ENCODE data around the gene HIPK2. TPM values are rescaled to one million over a fixed set of nuclear protein-coding genes. Genes with fewer than 3 reads are reported as not detected.

The HIPK2 gene
- total RNA-seq, 2 donors from 2014 or later, result 95.1 to 125 TPM

- Histone ChIP-seq H3K27ac (ENCODE audit: low read depth, low read length) (no peak overlapping the region), H3K9me3 (ENCODE audit: control insufficient read depth, low read length) (peaks cover 12% of the 10 kb centered on the region), H3K36me3 (ENCODE audit: control insufficient read depth, insufficient read depth, low read length) (no peaks in the 10 kb centered on the region), H3K27me3 (ENCODE audit: control insufficient read depth, insufficient read depth, low read length, poor library complexity, severe bottlenecking) (peaks cover 7% of the 10 kb centered on the region), H3K4me3 (ENCODE audit: low read length) (no peak overlapping the region), H3K4me1 (ENCODE audit: control insufficient read depth, insufficient read depth, low read length) (peaks cover 6% of the 10 kb centered on the region), H3K9ac (ENCODE audit: extremely low read depth, low read length, poor library complexity, severe bottlenecking) (no peak overlapping the region)
- no peaks in the 10 kb centered on the region for H3K36me3 Mint-ChIP-seq (ENCODE audit: low read depth)
- 93 to 96% methylated on average over 8 of the region's 8 CpGs for WGBS, 2 experiments (ENCODE audit: insufficient coverage in 1 of 2, insufficient read length in 1 of 2)
- H3K27ac Mint-ChIP-seq, result no peak overlapping the region
- no peak for DNase-seq
- no peak overlapping the region for H3K4me3 Mint-ChIP-seq
- peaks cover 18% of the 10 kb centered on the region for H3K4me1 Mint-ChIP-seq
- H3K27me3 Mint-ChIP-seq (ENCODE audit: insufficient read depth), result no peaks in the 10 kb centered on the region
- no peak for TF ChIP-seq CTCF (conservative IDR thresholded peaks at IDR 0.05)
- peaks cover 8% of the 10 kb centered on the region for H3K9me3 Mint-ChIP-seq
Observed at GRCh38 chr7:139823959-139824521, 46.2 kb upstream of the HIPK2 start.

GRCh38 chr7:139822855-139823254, 45.1 kb upstream of the HIPK2 start:
- WGBS, 2 experiments (ENCODE audit: insufficient coverage in 1 of 2, insufficient read length in 1 of 2), result 91 to 99% methylated on average over 7 to 9 of the region's 9 CpGs
- Histone ChIP-seq H3K36me3 (ENCODE audit: control insufficient read depth, insufficient read depth, low read length) (no peaks in the 10 kb centered on the region), H3K4me3 (ENCODE audit: low read length) (no peak overlapping the region), H3K4me1 (ENCODE audit: control insufficient read depth, insufficient read depth, low read length) (no peaks in the 10 kb centered on the region), H3K9ac (ENCODE audit: extremely low read depth, low read length, poor library complexity, severe bottlenecking) (no peak overlapping the region), H3K27ac (ENCODE audit: low read depth, low read length) (no peak overlapping the region), H3K9me3 (ENCODE audit: control insufficient read depth, low read length) (peaks cover 4% of the 10 kb centered on the region), H3K27me3 (ENCODE audit: control insufficient read depth, insufficient read depth, low read length, poor library complexity, severe bottlenecking) (peaks cover 7% of the 10 kb centered on the region)
- TF ChIP-seq CTCF (conservative IDR thresholded peaks at IDR 0.05), result no peak
- Mint-ChIP-seq H3K9me3 (peaks cover 5% of the 10 kb centered on the region), H3K36me3 (ENCODE audit: low read depth) (no peaks in the 10 kb centered on the region), H3K4me1 (peaks cover 13% of the 10 kb centered on the region), H3K4me3 (no peak overlapping the region), H3K27me3 (ENCODE audit: insufficient read depth) (no peaks in the 10 kb centered on the region), H3K27ac (no peak overlapping the region)
- DNase-seq, result no peak

GRCh38 chr7:139821349-139822105, 43.7 kb upstream of the HIPK2 start:
- Mint-ChIP-seq H3K9me3 (peaks cover 7% of the 10 kb centered on the region), H3K27ac (no peak overlapping the region), H3K4me3 (no peak overlapping the region), H3K36me3 (ENCODE audit: low read depth) (no peaks in the 10 kb centered on the region), H3K27me3 (ENCODE audit: insufficient read depth) (peaks cover 6% of the 10 kb centered on the region), H3K4me1 (peaks cover 4% of the 10 kb centered on the region)
- Histone ChIP-seq H3K4me3 (ENCODE audit: low read length) (no peak overlapping the region), H3K9me3 (ENCODE audit: control insufficient read depth, low read length) (no peaks in the 10 kb centered on the region), H3K27me3 (ENCODE audit: control insufficient read depth, insufficient read depth, low read length, poor library complexity, severe bottlenecking) (peaks cover 7% of the 10 kb centered on the region), H3K36me3 (ENCODE audit: control insufficient read depth, insufficient read depth, low read length) (no peaks in the 10 kb centered on the region), H3K9ac (ENCODE audit: extremely low read depth, low read length, poor library complexity, severe bottlenecking) (no peak overlapping the region), H3K27ac (ENCODE audit: low read depth, low read length) (no peak overlapping the region), H3K4me1 (ENCODE audit: control insufficient read depth, insufficient read depth, low read length) (no peaks in the 10 kb centered on the region)
- no peak for TF ChIP-seq CTCF (conservative IDR thresholded peaks at IDR 0.05)
- DNase-seq, result no peak
- whole genome bisulfite sequencing, 2 experiments (ENCODE audit: insufficient coverage in 1 of 2, insufficient read length in 1 of 2), result 92 to 93% methylated on average over 5 to 14 of the region's 14 CpGs
